Measurements from ENCODE around the gene LPP.

LPP gene

GRCh38 chr3:188171682-188172467, 17.9 kb downstream of the LPP start:
- no peak overlapping the region for H4K8ac ChIP-seq (ENCODE audit: low read depth, low read length)
- no peaks in the 10 kb centered on the region for H3K36me3 ChIP-seq (ENCODE audit: control insufficient read depth, insufficient read depth, low read length)
- H3K23ac ChIP-seq (ENCODE audit: low read length), result no peak overlapping the region
- no CpG with 5 or more reads among the region's 5 CpGs for whole genome bisulfite sequencing (ENCODE audit: extremely low coverage, insufficient coverage, low lambda C conversion rate)
- H3K79me2 ChIP-seq (ENCODE audit: control insufficient read depth, insufficient read depth, low read length), result peaks cover 25% of the 10 kb centered on the region
- H3K56ac ChIP-seq (ENCODE audit: low read length), result no peak overlapping the region
- peaks cover 20% of the 10 kb centered on the region for H3K79me1 ChIP-seq (ENCODE audit: low read length)
- H2BK15ac ChIP-seq (replicated peaks; ENCODE audit: low read depth), result no peak overlapping the region
- no peak overlapping the region for H4K5ac ChIP-seq (ENCODE audit: low read length)
- H3K4ac ChIP-seq (ENCODE audit: low read depth, low read length), result no peak overlapping the region
- H3K27ac ChIP-seq (ENCODE audit: low read depth, low read length), result no peak overlapping the region
- H3K9ac ChIP-seq (ENCODE audit: low read length), result no peak overlapping the region
- no peak overlapping the region for H3K18ac ChIP-seq (ENCODE audit: low read length)
- DNase-seq, result no peak
- no peak overlapping the region for H3K4me2 ChIP-seq (ENCODE audit: low read length)
- H3K4me1 ChIP-seq (ENCODE audit: control insufficient read depth, low read depth, low read length), result no peaks in the 10 kb centered on the region
- no peak overlapping the region for H2BK5ac ChIP-seq (ENCODE audit: low read length)
- no peaks in the 10 kb centered on the region for H3K27me3 ChIP-seq (ENCODE audit: insufficient read depth, low read length, poor library complexity)
- no peak overlapping the region for H2AK5ac ChIP-seq (ENCODE audit: low read length)
- no peak overlapping the region for H3K4me3 ChIP-seq (ENCODE audit: low read length)
- no peak overlapping the region for H2BK120ac ChIP-seq (ENCODE audit: low read depth, low read length)

- H2BK5ac ChIP-seq (ENCODE audit: low read length), result no peak overlapping the region
- no peak overlapping the region for H3K4me3 ChIP-seq (ENCODE audit: low read length)
- H3K4me2 ChIP-seq (ENCODE audit: low read length), result no peak overlapping the region
- no peaks in the 10 kb centered on the region for H3K27me3 ChIP-seq (ENCODE audit: insufficient read depth, low read length, poor library complexity)
- no peak overlapping the region for H3K23ac ChIP-seq (ENCODE audit: low read length)
- no peak overlapping the region for H3K56ac ChIP-seq (ENCODE audit: low read length)
- peaks cover 2% of the 10 kb centered on the region for H3K4me1 ChIP-seq (ENCODE audit: control insufficient read depth, low read depth, low read length)
- no peak overlapping the region for H2BK15ac ChIP-seq (replicated peaks; ENCODE audit: low read depth)
- no peak overlapping the region for H4K5ac ChIP-seq (ENCODE audit: low read length)
- WGBS (ENCODE audit: extremely low coverage, insufficient coverage, low lambda C conversion rate), result no CpG with 5 or more reads among the region's 9 CpGs
- H2BK120ac ChIP-seq (ENCODE audit: low read depth, low read length), result no peak overlapping the region
- no peaks in the 10 kb centered on the region for H3K36me3 ChIP-seq (ENCODE audit: control insufficient read depth, insufficient read depth, low read length)
- peaks cover 22% of the 10 kb centered on the region for H3K79me2 ChIP-seq (ENCODE audit: control insufficient read depth, insufficient read depth, low read length)
- no peak overlapping the region for H2AK5ac ChIP-seq (ENCODE audit: low read length)
- H3K9ac ChIP-seq (ENCODE audit: low read length), result no peak overlapping the region
- no peak overlapping the region for H3K18ac ChIP-seq (ENCODE audit: low read length)
- no peak overlapping the region for H3K4ac ChIP-seq (ENCODE audit: low read depth, low read length)
- H3K27ac ChIP-seq (ENCODE audit: low read depth, low read length), result no peak overlapping the region
- H3K79me1 ChIP-seq (ENCODE audit: low read length), result peaks cover 35% of the 10 kb centered on the region
- H4K8ac ChIP-seq (ENCODE audit: low read depth, low read length), result no peak overlapping the region
- no peak for DNase-seq
Observed at GRCh38 chr3:188174317-188175044, 20.5 kb downstream of the LPP start.

- no peaks in the 10 kb centered on the region for H3K27me3 ChIP-seq (ENCODE audit: insufficient read depth, low read length, poor library complexity)
- H3K79me1 ChIP-seq (ENCODE audit: low read length), result peaks cover 37% of the 10 kb centered on the region
- no peak overlapping the region for H2BK15ac ChIP-seq (replicated peaks; ENCODE audit: low read depth)
- H2AK5ac ChIP-seq (ENCODE audit: low read length), result no peak overlapping the region
- no peaks in the 10 kb centered on the region for H3K36me3 ChIP-seq (ENCODE audit: control insufficient read depth, insufficient read depth, low read length)
- H2BK5ac ChIP-seq (ENCODE audit: low read length), result no peak overlapping the region
- H3K4me1 ChIP-seq (ENCODE audit: control insufficient read depth, low read depth, low read length), result peaks cover 2% of the 10 kb centered on the region
- no peak overlapping the region for H3K23ac ChIP-seq (ENCODE audit: low read length)
- no peak for DNase-seq
- no peak overlapping the region for H3K18ac ChIP-seq (ENCODE audit: low read length)
- H3K79me2 ChIP-seq (ENCODE audit: control insufficient read depth, insufficient read depth, low read length), result peaks cover 22% of the 10 kb centered on the region
- H3K9ac ChIP-seq (ENCODE audit: low read length), result no peak overlapping the region
- H2BK120ac ChIP-seq (ENCODE audit: low read depth, low read length), result no peak overlapping the region
- no peak overlapping the region for H3K27ac ChIP-seq (ENCODE audit: low read depth, low read length)
- no peak overlapping the region for H3K4me3 ChIP-seq (ENCODE audit: low read length)
- H3K4me2 ChIP-seq (ENCODE audit: low read length), result no peak overlapping the region
- H4K5ac ChIP-seq (ENCODE audit: low read length), result no peak overlapping the region
- no peak overlapping the region for H3K4ac ChIP-seq (ENCODE audit: low read depth, low read length)
- H4K8ac ChIP-seq (ENCODE audit: low read depth, low read length), result no peak overlapping the region
- H3K56ac ChIP-seq (ENCODE audit: low read length), result no peak overlapping the region
Observed at GRCh38 chr3:188176476-188176875, 22.5 kb downstream of the LPP start.

GRCh38 chr3:188176884-188177283, 22.9 kb downstream of the LPP start:
- no peak overlapping the region for H2AK5ac ChIP-seq (ENCODE audit: low read length)
- H3K79me1 ChIP-seq (ENCODE audit: low read length), result peaks cover 34% of the 10 kb centered on the region
- H3K4me3 ChIP-seq (ENCODE audit: low read length), result no peak overlapping the region
- H3K4ac ChIP-seq (ENCODE audit: low read depth, low read length), result no peak overlapping the region
- H2BK120ac ChIP-seq (ENCODE audit: low read depth, low read length), result no peak overlapping the region
- H3K9ac ChIP-seq (ENCODE audit: low read length), result no peak overlapping the region
- no CpG with 5 or more reads among the region's 2 CpGs for WGBS (ENCODE audit: extremely low coverage, insufficient coverage, low lambda C conversion rate)
- H2BK5ac ChIP-seq (ENCODE audit: low read length), result no peak overlapping the region
- H3K36me3 ChIP-seq (ENCODE audit: control insufficient read depth, insufficient read depth, low read length), result no peaks in the 10 kb centered on the region
- H4K8ac ChIP-seq (ENCODE audit: low read depth, low read length), result no peak overlapping the region
- H3K79me2 ChIP-seq (ENCODE audit: control insufficient read depth, insufficient read depth, low read length), result peaks cover 19% of the 10 kb centered on the region
- H3K4me1 ChIP-seq (ENCODE audit: control insufficient read depth, low read depth, low read length), result peaks cover 2% of the 10 kb centered on the region
- no peak overlapping the region for H3K4me2 ChIP-seq (ENCODE audit: low read length)
- no peak overlapping the region for H4K5ac ChIP-seq (ENCODE audit: low read length)
- no peak overlapping the region for H3K56ac ChIP-seq (ENCODE audit: low read length)
- no peak for DNase-seq
- no peaks in the 10 kb centered on the region for H3K27me3 ChIP-seq (ENCODE audit: insufficient read depth, low read length, poor library complexity)
- H2BK15ac ChIP-seq (replicated peaks; ENCODE audit: low read depth), result no peak overlapping the region
- no peak overlapping the region for H3K18ac ChIP-seq (ENCODE audit: low read length)
- no peak overlapping the region for H3K27ac ChIP-seq (ENCODE audit: low read depth, low read length)
- no peak overlapping the region for H3K23ac ChIP-seq (ENCODE audit: low read length)

- H2BK120ac ChIP-seq (ENCODE audit: low read depth, low read length), result no peak overlapping the region
- no peak overlapping the region for H3K23ac ChIP-seq (ENCODE audit: low read length)
- H3K4ac ChIP-seq (ENCODE audit: low read depth, low read length), result no peak overlapping the region
- no peak overlapping the region for H4K8ac ChIP-seq (ENCODE audit: low read depth, low read length)
- H2AK5ac ChIP-seq (ENCODE audit: low read length), result no peak overlapping the region
- WGBS (ENCODE audit: extremely low coverage, insufficient coverage, low lambda C conversion rate), result no CpG with 5 or more reads among the region's 2 CpGs
- H3K79me2 ChIP-seq (ENCODE audit: control insufficient read depth, insufficient read depth, low read length), result peaks cover 19% of the 10 kb centered on the region
- no peak overlapping the region for H3K27ac ChIP-seq (ENCODE audit: low read depth, low read length)
- no peak overlapping the region for H3K4me2 ChIP-seq (ENCODE audit: low read length)
- no peak overlapping the region for H2BK15ac ChIP-seq (replicated peaks; ENCODE audit: low read depth)
- no peak overlapping the region for H4K5ac ChIP-seq (ENCODE audit: low read length)
- H3K4me3 ChIP-seq (ENCODE audit: low read length), result no peak overlapping the region
- no peak for DNase-seq
- H3K27me3 ChIP-seq (ENCODE audit: insufficient read depth, low read length, poor library complexity), result no peaks in the 10 kb centered on the region
- H3K36me3 ChIP-seq (ENCODE audit: control insufficient read depth, insufficient read depth, low read length), result no peaks in the 10 kb centered on the region
- peaks cover 2% of the 10 kb centered on the region for H3K4me1 ChIP-seq (ENCODE audit: control insufficient read depth, low read depth, low read length)
- no peak overlapping the region for H3K18ac ChIP-seq (ENCODE audit: low read length)
- peaks cover 36% of the 10 kb centered on the region for H3K79me1 ChIP-seq (ENCODE audit: low read length)
- no peak overlapping the region for H2BK5ac ChIP-seq (ENCODE audit: low read length)
- no peak overlapping the region for H3K56ac ChIP-seq (ENCODE audit: low read length)
- no peak overlapping the region for H3K9ac ChIP-seq (ENCODE audit: low read length)
Observed at GRCh38 chr3:188177721-188178120, 23.8 kb downstream of the LPP start.
